GM21528 (cell line): ENCODE data around the gene AKAP13.
"Not testable (repeated sequence)": the region's sequence is repeated elsewhere in the genome, so short reads cannot be mapped to it uniquely, and the experiment has no call there.

Source experiments
- ATAC-seq: cut with Tn5 transposase; IDR thresholded peaks from one replicate; pipeline ENCODE4 v1.9.1; 2021; ENCODE audit warnings: mild to moderate bottlenecking, moderate library complexity; ENCODE audit not compliant: unreplicated experiment, low FRiP score

Gene AKAP13

GRCh38 chr15:85473455-85473854 is 93.1 kb downstream of the AKAP13 start:
- ATAC-seq = no peak

GRCh38 chr15:85474700-85475316 is 94.4 kb downstream of the AKAP13 start:
- ATAC-seq = peak; percentile 56

DNA sequence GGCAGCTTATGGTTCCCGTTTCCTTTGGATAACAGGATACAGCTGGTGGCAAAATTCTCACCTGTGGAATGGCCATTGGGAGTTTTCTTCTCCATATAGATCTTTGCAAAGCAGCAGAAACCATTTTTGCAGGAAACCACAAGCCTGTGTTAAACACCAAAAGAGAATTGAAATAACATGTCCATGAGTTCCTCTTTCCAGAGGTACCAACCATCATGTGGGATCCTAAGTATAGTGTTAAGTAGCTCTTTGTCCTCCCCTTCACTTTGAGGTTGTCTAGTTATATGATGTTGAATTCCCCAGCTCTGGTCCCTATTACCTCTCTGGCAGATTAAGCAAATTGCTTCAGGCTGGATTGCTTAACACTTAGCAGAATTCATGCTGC is 94.9 kb downstream of the AKAP13 start:
- peak; percentile 77 for ATAC-seq

DNA sequence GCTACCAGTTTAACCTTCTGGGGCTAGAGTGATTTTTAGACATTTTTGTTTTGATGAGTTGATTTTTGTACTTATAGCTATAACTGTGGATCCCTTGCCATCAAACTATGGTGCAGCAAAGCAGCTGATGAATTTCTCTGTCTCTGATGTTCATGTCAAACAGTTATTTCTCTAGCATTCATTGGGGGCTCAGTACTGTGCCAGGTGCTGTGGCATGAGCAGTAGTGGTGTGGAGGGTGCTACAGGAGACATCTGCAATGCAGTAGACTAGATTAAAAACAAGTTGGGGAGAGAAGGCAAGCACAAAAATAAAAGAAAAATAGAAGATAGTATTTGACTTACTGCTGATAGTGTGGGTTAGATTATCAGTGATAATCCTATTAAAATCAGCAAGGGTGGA is 95.3 kb downstream of the AKAP13 start:
- peak; percentile 18 for ATAC-seq

GRCh38 chr15:85477061-85477460 is 96.7 kb downstream of the AKAP13 start:
- no peak for ATAC-seq

DNA sequence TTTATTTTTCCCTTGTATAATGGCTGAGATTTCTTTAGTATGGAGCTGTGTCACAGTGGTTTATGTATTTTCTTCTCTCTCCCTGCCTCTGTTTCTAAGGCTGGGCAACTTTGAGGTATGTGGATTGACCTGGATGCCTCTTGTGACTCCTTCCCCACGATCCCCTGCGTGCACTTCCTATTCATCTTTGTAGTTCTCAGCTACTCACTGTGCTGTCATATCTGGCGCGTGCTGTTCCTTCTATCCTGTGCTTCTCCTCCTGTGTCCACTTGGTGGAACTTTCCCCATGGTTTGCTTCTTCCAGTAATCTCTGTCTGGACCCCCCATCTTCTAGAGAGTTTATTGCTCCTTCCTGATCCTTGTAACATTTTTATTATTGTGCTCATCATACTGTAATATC is 97.3 kb downstream of the AKAP13 start:
- no peak for ATAC-seq

- no peak for ATAC-seq
Measured at GRCh38 chr15:85479071-85479647, 98.8 kb downstream of the AKAP13 start.

DNA sequence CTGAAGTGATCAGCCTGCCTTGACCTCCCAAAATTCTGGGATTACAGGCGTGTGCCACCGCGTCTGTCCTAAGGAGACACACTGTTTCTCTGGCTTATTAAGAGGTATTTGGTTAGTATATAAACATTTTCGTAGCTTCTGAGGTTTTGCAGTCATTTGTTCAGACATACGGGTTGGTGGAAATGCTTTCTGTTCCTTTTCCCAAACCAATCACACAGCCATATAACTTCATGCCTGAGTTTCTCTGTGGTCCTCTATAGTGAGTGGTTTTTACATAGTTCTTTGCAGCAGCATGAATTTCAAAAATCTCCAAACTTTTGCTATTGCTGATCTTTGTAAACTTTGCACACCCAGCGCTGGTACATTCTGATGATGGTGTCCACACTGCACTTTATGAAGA is 100.5 kb downstream of the AKAP13 start:
- ATAC-seq = no peak

DNA sequence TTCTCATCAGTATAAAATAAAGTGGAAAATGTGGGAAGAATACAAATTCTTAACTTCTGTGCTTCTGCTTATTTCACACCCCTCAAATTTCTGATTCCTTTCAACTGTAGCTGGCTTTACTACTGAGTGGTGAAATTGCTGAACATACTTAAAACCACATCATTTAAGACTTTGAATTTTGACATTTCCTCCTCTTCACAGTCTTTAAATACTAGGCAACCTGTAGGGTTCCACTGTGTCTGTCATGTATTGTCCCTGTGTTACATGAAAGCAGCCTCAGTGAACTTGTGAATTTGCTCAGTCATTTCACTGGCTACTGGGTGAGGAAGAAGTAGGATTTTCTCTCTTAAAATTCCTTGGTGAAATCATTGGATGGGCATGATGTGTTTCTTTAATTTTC is 101.1 kb downstream of the AKAP13 start:
- ATAC-seq = not testable (repeated sequence)

DNA sequence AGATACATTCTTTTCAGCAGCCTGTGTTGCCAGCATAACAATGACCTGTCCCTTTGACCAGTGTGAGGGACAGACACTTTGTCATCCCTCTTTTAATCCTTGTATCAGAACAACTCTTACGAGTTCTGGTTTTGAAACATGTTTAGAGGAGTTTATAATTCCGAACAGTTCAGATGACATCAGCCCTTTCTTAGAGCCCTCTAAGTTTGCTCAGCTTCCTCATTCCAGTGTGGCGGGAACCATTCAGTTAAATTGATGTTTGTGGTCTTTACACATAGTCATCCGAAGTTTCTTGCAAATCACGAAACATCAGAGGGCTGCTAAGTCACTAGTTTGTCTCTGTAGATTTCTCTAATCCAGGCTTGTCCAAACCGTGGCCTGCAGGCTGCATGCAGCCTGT is 102.5 kb downstream of the AKAP13 start:
- no peak for ATAC-seq

- not testable (repeated sequence) for ATAC-seq
Measured at GRCh38 chr15:85483955-85484354, 103.6 kb downstream of the AKAP13 start.

- not testable (repeated sequence) for ATAC-seq
Measured at GRCh38 chr15:85484923-85485322, 104.5 kb downstream of the AKAP13 start.

DNA sequence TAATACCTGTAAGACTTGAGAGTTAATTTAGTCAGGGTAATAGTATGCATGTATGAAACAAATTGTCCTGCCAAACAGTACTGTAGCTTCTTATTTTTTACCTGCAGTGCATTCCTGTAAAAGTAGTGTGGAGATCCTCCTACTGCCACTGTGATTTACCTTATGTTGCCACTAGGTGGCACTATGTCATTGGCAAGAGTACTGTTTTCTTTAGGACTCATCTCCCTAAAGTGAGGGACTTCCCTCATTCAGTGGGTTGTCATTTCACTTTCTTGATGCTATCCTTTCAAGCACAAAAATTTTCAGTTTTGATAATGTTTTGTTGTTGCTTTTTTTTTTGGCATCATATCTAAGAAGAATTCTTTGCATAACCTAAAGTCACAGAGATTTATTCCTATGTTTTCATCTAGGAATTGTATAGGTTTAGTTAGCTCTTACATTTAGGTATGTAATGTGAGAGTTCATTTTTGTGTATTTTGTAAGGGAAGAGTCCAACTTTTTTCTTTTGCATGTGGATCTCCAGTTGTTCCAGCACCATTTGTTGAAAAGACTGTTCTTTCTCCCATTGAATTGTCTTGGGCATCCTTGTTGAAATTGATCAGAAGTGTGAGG is 105.7 kb downstream of the AKAP13 start:
- peak; percentile 66 for ATAC-seq

GRCh38 chr15:85487796-85488195 is 107.4 kb downstream of the AKAP13 start:
- not testable (repeated sequence) for ATAC-seq

DNA sequence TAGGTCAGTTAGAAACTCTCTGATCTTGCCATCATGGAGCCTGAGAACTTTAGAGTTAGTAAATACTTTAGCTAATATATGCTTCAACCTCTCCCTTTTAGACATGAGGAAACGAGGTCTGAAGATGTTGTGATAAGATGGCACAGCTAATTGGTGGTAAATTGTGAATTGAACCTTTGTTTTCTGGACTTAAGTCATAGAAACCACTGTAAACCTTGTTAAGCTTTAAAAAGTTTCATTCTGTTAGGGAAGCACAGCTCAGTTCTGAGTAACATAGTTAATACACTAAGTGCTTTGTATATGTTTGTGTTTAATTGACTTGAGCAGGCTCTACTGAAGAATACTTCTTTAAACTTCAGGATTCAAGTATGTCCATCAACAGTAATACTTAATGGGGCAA is 108.6 kb downstream of the AKAP13 start:
- no peak for ATAC-seq

DNA sequence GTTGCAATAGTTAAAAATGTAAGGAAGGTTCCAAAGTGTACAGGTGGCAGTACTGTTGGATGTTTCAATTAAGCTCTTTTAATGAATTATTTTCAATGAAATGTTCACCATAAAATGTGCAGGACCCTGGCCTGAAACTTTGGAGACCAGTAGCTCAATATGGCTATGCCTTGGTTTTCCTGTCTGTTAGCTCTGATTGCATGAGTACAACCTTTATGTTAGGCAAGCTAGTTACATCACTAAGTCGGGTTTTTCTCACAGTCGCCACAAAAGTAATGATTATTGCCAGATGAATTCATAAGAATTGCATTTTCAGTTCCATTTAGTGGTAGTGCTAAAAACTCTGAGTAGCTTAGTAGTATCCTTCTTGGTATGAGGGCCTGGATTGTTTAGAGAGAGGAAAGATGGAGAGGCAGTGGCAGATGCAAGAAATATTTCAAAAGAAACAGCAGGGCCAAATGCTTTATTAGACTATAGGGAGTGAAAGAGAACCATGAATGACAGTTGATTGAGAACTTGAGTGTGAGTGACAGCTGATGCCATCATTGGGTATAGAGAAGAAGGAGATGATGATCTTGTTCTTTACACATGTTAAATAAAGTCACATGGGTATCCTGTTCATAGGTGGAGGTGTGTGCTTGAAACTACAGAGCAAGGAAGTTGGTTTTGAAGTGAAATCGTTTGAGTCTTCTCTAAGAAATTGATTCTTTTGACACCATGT is 109.5 kb downstream of the AKAP13 start:
- ATAC-seq = no peak

DNA sequence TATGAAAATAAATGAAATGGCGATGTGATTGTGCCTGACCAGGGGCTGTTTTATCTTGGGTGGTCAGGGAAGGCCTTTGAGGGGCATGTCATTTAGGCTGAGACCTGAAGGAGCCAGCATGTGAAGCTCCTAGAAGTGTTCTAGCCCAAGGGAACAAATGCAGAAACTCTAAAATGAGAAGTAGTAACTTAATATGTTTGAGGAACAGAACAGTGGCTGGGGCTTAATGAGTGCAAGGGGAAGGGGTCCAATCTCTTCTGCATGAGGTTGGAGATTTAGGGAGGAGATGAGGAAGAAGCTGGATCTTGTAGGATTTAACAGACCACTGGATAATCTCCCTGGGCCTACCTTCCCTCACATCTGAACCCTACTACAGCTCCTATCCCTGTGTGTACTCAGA is 110.5 kb downstream of the AKAP13 start:
- no peak for ATAC-seq

DNA sequence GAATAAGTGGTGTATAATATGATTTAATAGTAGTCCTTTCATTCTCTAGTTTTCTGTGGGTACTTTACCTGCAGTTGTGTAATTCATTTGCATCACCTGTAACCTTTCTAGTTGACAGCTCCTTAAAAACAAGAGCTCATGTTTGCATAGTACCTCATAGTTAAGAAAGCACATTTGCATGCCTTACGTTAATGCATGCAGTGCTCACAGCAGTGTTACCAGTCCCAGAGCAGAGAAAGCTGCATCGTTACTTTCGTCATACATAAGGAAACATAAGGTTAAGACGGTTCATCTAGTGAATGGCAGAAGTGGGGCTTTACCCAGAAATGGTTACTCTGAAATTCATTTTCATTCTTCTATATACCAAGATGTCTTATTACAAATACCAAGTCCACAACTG is 111.3 kb downstream of the AKAP13 start:
- ATAC-seq = no peak

GRCh38 chr15:85492406-85492805 is 112.0 kb downstream of the AKAP13 start:
- no peak for ATAC-seq

DNA sequence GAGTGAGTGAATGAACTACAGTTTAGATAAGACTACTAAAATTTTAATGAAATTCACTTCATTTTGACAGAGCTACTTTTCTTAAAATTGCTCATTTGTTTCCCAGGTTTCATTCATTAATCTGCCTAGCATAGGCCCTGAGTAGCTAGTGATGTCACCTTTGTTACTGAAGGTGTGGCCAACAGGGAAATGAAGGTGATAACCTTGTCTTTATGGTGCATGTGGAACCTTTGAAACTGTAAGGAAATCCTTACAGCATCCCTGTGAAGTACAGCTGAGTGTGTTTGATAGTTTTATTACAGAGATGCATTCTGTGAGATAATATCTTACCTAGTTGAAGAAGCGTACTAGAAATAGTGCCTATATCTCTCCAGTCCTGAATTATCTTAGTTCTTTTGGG is 112.9 kb downstream of the AKAP13 start:
- no peak for ATAC-seq

- no peak for ATAC-seq
Measured at GRCh38 chr15:85494048-85494777, 113.8 kb downstream of the AKAP13 start.
